Hepatocyte (in vitro differentiated cells): ENCODE data around the gene LIPC.

Experiments
- CTCF ChIP-seq: fragments of 200-600 bp; sonication (generic); IDR thresholded peaks from 2 replicates; pipeline ENCODE4 v1.5.1; 2016; ENCODE audit warnings: antibody characterized with exemption, mild to moderate bottlenecking; ENCODE audit not compliant: poor library complexity
- EZH2 ChIP-seq: fragments of 200-600 bp; sonication (generic); IDR thresholded peaks from 2 replicates; pipeline ENCODE4 v1.6.1; 2016; ENCODE audit warnings: antibody characterized with exemption, mild to moderate bottlenecking, borderline replicate concordance
- EZH2phosphoT487 ChIP-seq: fragments of 200-600 bp; sonication (generic); IDR thresholded peaks from one replicate; pipeline ENCODE4 v1.6.1; 2018; ENCODE audit warnings: antibody characterized with exemption, mild to moderate bottlenecking, low read depth, moderate library complexity; ENCODE audit not compliant: unreplicated experiment, severe bottlenecking

DNA sequence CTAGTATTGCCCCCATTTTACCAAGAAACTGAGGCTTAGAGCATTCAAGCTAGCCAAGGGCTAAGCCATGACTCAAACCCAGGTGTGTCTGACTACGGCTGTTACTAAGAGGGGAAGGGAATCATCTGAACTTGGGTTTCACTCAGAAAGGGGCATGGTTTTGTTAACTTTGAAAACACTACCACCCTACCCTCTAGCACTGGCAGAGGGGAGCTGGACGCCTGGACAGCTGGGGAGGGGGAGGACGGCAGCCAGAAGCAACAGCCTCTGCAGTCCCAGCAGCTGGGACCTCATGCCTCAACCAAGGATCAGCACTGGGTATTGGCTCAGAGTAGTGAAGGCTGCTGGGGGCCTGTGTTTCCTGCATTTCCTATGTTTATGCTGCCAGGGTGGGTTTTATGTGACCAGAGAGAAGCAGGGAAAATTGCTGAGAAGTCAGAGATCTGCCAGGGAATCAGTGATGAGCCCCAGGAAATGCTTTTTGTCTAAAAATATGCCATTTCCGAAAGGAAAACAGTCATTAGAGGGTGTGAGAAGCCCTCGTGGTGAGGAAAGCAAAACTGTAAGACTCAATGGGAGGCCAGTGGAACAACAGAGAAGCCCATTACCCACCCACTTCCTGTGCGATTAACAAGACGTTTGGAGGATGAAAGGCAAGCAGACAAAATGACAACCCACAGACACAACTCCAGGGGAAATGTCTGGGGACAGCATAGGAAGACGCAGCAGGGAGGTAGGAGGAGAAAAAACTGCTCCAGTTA is 41.2 kb downstream of the LIPC start:
- TF ChIP-seq CTCF (no peak), EZH2 (no peak), EZH2phosphoT487 (no peak)
